HTR-8/SVneo (cell line): ENCODE results near the gene TENM4.
"Not testable (repeated sequence)": the region's sequence is repeated elsewhere in the genome, so short reads cannot be mapped to it uniquely, and the experiment has no call there.

Source experiments
- DNase-seq: peaks from one replicate; pipeline ENCODE4 v3.0.0; 2011; ENCODE audit warnings: low spot score, mixed read lengths; ENCODE audit not compliant: insufficient read length
- FAIRE-seq: peaks from 2 replicates; lab custom pipeline; 2011; peaks lifted over from hg19 to GRCh38; lab: Jason Lieb, UNC

TENM4 gene

GRCh38 chr11:79021601-79022000, 419.2 kb downstream of the TENM4 start:
- no peak for DNase-seq
- FAIRE-seq, result no peak

GRCh38 chr11:79019975-79020374, 420.9 kb downstream of the TENM4 start:
- DNase-seq, result no peak

DNA sequence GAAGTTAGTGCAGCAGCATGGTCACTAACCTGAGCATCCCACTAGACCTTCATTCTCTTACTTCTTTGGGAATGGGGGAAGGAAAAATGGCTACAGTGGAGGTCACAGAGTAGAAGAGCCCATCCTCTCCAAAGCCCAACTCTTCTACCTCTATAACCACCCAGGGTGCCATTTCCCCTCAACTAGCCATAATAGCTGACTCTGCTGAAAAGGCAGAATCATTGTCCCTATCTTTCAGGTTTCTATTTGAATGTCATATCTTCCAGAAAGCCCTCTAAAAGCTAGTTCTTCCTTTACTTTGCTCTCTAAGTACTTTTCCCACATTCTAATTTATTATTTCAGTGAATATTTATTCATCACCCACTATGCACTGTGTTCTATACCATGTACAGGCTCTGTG, 421.6 kb downstream of the TENM4 start:
- FAIRE-seq (no peak), DNase-seq (no peak)

More at GRCh38 chr11:79019975-79020374, 420.9 kb downstream of the TENM4 start:
- no peak for FAIRE-seq

GRCh38 chr11:79018371-79018849, 422.4 kb downstream of the TENM4 start:
- DNase-seq, result no peak
- no peak for FAIRE-seq

- DNase-seq, result no peak
- FAIRE-seq, result no peak
These were observed 423.0 kb downstream of the TENM4 start for GRCh38 chr11:79017811-79018210.

DNA sequence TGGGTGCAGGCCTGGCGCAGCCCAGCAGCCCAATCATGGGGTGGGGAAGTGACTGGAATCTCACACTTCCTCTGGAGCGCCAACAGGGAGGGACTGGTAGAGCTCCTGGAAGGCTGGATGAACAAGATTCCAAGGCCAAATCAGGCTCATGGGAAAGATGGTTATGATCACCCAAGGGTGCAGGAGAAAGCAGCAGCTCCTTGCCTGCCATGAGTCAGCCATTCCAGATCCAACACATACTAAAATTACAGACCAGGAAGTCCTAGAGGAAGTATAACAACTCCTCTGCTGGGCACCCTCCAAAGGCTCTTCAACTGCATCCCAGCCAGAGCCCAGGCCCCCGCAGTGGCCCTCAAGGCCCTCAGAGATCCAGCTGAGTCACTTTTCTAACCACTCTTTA, 427.3 kb downstream of the TENM4 start:
- DNase-seq (no peak), FAIRE-seq (no peak)

DNA sequence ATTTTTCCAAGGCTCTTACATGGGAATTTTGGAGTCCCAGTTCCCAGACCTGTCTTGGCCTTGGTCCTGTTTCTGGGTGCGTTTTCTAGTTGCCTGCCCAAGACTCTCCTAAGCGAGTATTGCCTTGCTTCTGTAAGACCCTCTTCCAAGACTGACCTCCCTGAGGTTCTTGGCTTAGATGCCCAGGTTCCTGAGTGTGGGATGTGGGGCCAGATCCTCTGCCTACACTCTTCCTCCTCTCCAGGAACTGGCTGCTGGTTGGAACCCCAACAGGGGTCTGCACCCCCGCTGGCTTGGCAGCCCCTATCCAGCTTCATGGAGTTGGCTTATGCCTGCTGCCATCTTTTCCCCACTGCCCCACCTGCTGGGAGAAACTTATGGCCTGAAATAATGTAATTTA, 429.5 kb downstream of the TENM4 start:
- FAIRE-seq, result no peak

DNA sequence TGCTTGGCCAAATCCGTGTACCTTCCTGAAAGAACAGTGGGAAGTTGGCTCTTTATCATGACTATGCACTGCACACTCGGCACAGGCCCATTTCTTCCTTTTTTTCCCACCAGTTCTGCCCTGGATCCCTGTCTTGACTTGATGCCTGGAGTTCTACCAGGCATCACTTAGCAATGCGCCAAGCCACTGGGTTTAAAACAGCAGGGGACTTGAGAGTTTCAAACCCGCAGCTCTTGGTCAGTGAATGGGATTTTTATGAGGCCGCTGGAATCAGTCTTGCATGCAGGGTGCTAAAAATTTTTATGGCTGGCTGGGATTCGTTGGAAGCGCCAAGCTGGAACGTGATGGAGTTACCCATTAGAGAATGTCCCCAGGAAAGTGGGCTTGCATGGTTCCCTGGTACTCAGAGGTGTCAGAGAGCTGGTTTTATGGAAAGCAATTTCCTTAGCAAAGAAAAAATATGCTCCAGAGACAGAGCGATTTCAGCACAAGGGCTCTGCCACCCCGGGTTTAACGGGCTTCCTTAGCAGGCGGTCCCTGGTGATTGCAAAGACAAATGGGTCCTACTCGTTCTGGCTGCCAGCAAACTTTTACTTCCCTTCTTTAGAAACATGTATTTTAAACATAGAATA, 432.9 kb downstream of the TENM4 start:
- FAIRE-seq (no peak), DNase-seq (no peak)

More for the DNA sequence above, 429.5 kb downstream of the TENM4 start:
- DNase-seq, result no peak

DNA sequence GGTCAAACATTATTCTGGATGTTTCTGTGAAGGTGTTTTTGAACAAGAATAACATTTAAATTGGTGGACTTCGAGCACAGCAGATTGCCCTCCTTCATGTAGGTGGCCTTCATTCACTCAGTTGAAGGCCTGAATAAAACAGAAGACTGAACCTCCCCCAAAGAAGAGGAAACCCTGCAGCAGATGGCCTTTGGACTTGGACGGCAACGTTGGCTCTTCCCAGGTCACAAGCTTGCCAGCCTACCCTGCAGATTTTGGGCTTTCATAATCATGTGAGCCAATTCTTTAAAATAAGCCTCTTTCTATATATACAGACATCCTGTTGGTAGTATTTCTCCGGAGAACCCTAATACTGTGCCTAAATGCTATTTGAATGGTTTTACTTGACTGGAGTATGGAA, 434.0 kb downstream of the TENM4 start:
- no peak for DNase-seq
- FAIRE-seq, result no peak

DNA sequence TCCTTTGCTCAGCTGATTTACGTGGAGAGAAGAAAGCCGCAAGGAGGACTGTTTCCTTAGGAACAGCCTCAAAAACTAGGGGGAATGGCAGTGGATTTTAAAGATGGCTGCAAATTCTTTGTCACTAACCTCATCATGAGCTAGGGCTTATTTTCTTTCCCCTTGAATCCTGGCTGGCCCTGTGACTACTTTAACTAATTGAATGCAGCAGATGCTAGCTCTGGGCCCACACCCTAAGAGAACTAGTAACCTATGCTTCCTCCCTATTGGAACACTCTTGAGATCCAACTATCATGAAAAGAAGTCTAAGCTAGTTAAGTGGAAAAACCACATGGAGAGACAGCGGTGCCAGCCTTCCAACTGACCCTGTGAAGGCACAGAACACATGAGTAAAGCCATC, 444.8 kb downstream of the TENM4 start:
- DNase-seq, result no peak
- FAIRE-seq, result no peak

DNA sequence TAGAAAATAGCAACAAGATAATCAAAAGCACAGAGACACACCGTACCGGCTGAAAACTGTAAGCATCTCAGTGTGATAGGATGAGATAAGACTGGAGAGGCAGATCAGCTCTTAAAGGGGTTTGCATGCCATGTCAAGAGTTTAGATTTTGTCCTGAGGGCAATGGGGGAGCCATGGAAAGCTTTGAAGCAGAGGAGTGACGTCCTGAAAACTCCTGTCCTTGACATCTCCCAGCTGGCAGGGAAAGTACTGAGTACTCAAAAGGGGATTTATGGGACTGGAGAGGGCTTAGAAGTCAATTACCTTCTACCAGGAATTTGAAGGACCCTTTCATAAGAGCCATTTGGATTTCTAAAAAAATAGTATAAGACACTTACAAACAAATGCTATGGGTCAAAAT, 445.7 kb downstream of the TENM4 start:
- no peak for DNase-seq
- FAIRE-seq, result no peak

- DNase-seq (no peak), FAIRE-seq (no peak)
These were observed 446.9 kb downstream of the TENM4 start for GRCh38 chr11:78993802-78994430.

- DNase-seq (no peak), FAIRE-seq (no peak)
These were observed 449.1 kb downstream of the TENM4 start for GRCh38 chr11:78991681-78992080.

DNA sequence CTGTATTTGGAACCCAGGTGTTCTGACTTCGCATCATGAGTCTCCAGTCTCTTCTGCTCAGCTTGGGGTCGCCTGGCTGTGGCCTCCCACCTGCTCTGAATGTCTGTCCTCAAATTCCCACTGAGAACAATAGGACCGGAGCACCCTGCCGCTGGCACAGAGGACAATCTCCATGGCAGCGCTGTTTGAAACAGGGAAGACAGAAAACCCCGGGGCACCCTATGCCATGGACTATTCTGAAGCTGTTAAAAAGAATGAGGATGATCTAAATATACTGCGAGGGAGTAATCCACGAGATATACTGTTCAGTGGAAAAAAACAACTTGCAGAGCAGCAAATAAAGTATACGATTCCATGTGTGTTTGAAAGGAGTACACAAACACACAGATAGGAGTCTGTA, 450.6 kb downstream of the TENM4 start:
- FAIRE-seq (no peak), DNase-seq (no peak)

DNA sequence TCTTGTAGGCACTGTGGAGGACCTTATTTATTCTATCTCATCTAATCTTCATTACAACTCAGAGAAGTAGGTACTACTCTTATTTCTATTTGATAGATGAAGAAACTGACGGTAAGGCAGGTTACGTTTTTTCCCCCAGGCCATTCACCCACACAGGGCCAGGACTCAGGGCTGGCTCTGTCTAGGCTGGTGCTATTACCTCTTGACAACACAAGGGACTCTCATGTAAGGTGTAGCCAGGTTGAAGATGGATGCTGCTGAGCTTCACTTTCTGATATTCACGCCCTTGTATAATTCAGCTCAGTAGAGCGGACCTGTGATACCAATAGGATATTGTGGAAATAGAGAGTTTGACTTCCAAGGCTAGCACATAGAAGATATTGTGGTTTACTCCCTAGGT, 453.1 kb downstream of the TENM4 start:
- FAIRE-seq (no peak), DNase-seq (no peak)

- DNase-seq (no peak), FAIRE-seq (no peak)
These were observed 454.5 kb downstream of the TENM4 start for GRCh38 chr11:78986305-78986704.

- no peak for FAIRE-seq
- no peak for DNase-seq
These were observed 455.2 kb downstream of the TENM4 start for GRCh38 chr11:78985663-78986062.

DNA sequence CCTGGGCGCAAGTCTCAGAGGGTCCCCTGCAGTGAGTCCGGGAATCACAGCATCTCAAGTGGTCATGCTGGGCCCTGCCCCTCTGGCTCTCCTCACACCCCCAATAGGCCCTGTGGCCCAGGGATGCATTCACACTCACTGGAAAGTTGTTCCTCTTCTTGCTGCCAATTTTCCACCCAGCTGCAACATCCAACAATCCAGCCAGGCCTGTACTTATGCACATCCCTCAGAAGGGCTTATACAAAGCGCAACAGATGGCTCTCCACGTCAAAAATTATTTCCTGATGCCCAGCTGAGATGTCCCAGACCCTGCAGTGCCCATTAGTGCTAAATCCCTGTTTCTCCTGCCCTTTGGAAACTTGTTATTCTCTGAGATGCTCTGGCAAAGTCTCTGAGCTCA, 458.4 kb downstream of the TENM4 start:
- FAIRE-seq (no peak), DNase-seq (no peak)

GRCh38 chr11:78981153-78981552, 459.7 kb downstream of the TENM4 start:
- no peak for DNase-seq
- FAIRE-seq, result no peak

GRCh38 chr11:78978831-78979230, 462.0 kb downstream of the TENM4 start:
- FAIRE-seq (no peak), DNase-seq (no peak)

DNA sequence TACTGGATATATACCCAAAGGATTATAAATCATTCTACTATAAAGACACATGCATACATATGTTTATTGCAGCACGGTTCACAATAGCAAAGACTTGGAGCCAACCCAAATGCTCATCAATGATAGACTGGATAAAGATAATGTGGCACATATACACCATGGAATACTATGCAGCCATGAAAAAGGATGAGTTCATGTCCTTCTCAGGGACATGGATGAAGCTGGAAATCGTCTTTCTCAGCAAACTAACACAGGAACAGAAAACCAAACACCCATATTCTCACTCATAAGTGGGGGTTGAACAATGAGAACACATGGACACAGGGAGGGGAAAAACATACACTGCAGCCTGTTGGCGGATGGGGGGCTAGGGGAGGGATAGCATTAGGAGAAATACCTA, 463.0 kb downstream of the TENM4 start:
- not testable (repeated sequence) for FAIRE-seq, DNase-seq

DNA sequence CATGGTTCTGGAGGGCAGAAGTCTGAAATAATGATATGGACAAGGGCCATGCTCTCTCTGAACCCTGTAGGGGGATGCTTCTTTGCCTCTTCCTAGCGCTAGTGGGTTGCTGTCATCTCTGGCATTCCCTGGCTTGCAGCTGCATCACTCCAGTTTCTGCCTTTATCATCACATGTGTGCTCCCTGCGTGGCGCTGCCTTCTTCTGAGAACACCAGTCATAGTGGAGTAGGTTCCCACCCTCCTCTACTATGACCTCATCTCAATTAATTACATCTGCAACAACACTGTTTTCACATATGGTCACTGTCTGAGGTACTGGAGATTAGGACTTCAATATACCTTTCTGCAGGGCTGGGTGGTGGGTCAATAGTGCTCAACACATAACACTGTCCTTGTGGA, 463.8 kb downstream of the TENM4 start:
- no peak for FAIRE-seq
- no peak for DNase-seq
